Measurements from ENCODE around the gene FGD2. TPM values are rescaled to one million over a fixed set of nuclear protein-coding genes. Genes with fewer than 3 reads are reported as not detected.

The FGD2 gene
- total RNA-seq, 2 donors from 2014 or later, result 10.1 to 11.9 TPM

- no peak for DNase-seq
- Histone ChIP-seq H3K36me3 (replicated peaks in 1 of 2; ENCODE audit: insufficient read depth in 1 of 2, low read depth in 2 of 2) (peaks cover 59 to 63% of the 10 kb centered on the region in 2 donors), H3K4me3 (no peak overlapping the region), H3K27ac (no peak overlapping the region), H3K9me3 (no peaks in the 10 kb centered on the region), H3K4me1 (peaks cover 3% of the 10 kb centered on the region), H3K27me3 (no peaks in the 10 kb centered on the region)
- TF ChIP-seq, protein P1, sequence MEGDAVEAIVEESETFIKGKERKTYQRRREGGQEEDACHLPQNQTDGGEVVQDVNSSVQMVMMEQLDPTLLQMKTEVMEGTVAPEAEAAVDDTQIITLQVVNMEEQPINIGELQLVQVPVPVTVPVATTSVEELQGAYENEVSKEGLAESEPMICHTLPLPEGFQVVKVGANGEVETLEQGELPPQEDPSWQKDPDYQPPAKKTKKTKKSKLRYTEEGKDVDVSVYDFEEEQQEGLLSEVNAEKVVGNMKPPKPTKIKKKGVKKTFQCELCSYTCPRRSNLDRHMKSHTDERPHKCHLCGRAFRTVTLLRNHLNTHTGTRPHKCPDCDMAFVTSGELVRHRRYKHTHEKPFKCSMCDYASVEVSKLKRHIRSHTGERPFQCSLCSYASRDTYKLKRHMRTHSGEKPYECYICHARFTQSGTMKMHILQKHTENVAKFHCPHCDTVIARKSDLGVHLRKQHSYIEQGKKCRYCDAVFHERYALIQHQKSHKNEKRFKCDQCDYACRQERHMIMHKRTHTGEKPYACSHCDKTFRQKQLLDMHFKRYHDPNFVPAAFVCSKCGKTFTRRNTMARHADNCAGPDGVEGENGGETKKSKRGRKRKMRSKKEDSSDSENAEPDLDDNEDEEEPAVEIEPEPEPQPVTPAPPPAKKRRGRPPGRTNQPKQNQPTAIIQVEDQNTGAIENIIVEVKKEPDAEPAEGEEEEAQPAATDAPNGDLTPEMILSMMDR (IDR thresholded peaks at IDR 0.05), result no peak
- TF ChIP-seq POLR2A (IDR thresholded peaks at IDR 0.05), result no peak
- intact Hi-C loops (cut with DNase I), result no loop called here
- WGBS, 2 donors, result 69 to 82% methylated on average over 14 of the region's 14 CpGs
- ATAC-seq, result no peak
These were observed 33.4 kb upstream of the FGD2 start for GRCh38 chr6:36971921-36972673.

GRCh38 chr6:36973190-36973589 lies 32.3 kb upstream of the FGD2 start:
- peaks cover 62 to 64% of the 10 kb centered on the region in 2 donors for H3K36me3 ChIP-seq (replicated peaks in 1 of 2; ENCODE audit: insufficient read depth in 1 of 2, low read depth in 2 of 2)
- intact Hi-C loops (cut with DNase I), result no loop called here
- H3K4me3 ChIP-seq, result no peak overlapping the region
- DNase-seq (no peak), ATAC-seq (no peak)
- no peaks in the 10 kb centered on the region for H3K9me3 ChIP-seq
- H3K27ac ChIP-seq, result no peak overlapping the region
- H3K27me3 ChIP-seq, result no peaks in the 10 kb centered on the region
- 82 to 100% methylated on average over 1 of the region's 1 CpG for WGBS, 2 donors
- TF ChIP-seq, protein P1 (IDR thresholded peaks at IDR 0.05), result no peak
- no peak for TF ChIP-seq POLR2A (IDR thresholded peaks at IDR 0.05)
- peaks cover 3% of the 10 kb centered on the region for H3K4me1 ChIP-seq

DNA sequence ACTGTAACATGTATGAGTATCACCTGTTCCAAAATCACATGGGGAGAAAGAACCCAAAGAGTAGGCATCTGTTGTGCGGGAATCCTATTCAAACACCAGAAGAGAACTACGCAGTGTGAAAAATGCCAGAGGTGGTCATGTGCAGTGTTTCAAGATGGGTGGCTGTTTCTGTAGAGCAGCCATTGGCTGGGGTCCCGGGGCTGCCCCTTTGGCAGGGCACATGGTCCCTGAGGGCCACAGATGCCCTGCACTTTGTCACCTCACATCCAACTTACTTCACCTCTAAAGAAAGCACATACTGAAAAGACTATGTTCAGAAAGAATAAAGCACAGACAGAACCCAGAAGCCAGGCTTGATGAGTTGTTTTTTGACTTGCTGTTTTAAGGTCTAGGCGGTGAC lies 31.8 kb upstream of the FGD2 start:
- ATAC-seq, result no peak
- TF ChIP-seq, protein P1 (IDR thresholded peaks at IDR 0.05), result no peak
- TF ChIP-seq POLR2A (IDR thresholded peaks at IDR 0.05), result no peak
- no peaks in the 10 kb centered on the region for H3K9me3 ChIP-seq
- H3K4me1 ChIP-seq, result peaks cover 3% of the 10 kb centered on the region
- no peaks in the 10 kb centered on the region for H3K27me3 ChIP-seq
- H3K27ac ChIP-seq, result no peak overlapping the region
- H3K4me3 ChIP-seq, result no peak overlapping the region
- intact Hi-C loops (cut with DNase I), result no loop called here
- no peak for DNase-seq
- 89 to 91% methylated on average over 4 of the region's 4 CpGs for WGBS, 2 donors
- peaks cover 61 to 62% of the 10 kb centered on the region in 2 donors for H3K36me3 ChIP-seq (replicated peaks in 1 of 2; ENCODE audit: insufficient read depth in 1 of 2, low read depth in 2 of 2)

DNA sequence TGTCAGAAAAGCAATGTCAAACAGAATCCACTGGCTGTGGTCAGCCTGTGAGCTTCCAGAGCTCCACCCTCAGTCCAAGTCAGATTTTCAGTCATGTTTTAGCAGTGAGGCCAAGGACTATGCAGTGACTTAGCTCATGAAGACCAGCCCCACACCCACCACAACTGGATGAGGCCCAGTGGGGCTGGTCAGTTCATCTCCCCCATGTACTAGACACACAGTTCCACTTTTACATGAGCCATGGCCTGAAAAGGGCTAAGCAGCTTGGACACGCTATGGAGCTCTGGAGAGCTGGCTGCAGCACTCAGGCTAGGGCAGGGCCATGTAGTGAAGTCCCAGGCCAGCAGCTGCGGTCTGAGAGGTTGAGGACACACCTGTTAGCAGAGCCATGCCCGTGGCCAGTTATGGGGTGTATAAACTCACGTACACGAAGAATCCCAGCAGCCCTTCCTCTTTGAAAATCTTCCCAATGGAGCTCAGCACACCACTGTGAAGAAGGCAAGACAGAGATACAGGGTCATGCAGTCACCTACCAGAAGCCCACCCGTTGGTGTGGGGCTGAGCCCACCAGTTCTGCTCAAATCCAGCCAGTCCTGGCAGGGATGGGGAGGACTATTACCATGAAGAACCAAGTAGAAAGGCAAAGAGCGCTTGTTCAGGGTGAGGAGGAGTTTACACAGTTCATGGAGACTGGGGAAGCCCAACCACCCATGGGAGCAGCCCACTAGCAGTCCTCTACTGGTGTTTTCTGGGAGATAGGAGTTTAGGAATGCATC lies 30.0 kb upstream of the FGD2 start:
- no peak overlapping the region for H3K4me3 ChIP-seq
- 89 to 98% methylated on average over 5 to 7 of the region's 7 CpGs for WGBS, 2 donors
- no peak overlapping the region for H3K27ac ChIP-seq
- H3K36me3 ChIP-seq (replicated peaks in 1 of 2; ENCODE audit: insufficient read depth in 1 of 2, low read depth in 2 of 2), result peaks cover 43 to 48% of the 10 kb centered on the region in 2 donors
- H3K9me3 ChIP-seq, result no peaks in the 10 kb centered on the region
- H3K4me1 ChIP-seq, result peaks cover 16% of the 10 kb centered on the region
- H3K27me3 ChIP-seq, result no peaks in the 10 kb centered on the region
- intact Hi-C loops (cut with DNase I), result loop anchor here (5.0 kb wide), 1 partner anchor 83 kb away; no protein-coding TSS in a partner anchor
- DNase-seq, result no peak
- TF ChIP-seq POLR2A (IDR thresholded peaks at IDR 0.05), result no peak
- TF ChIP-seq, protein P1 (IDR thresholded peaks at IDR 0.05), result no peak
- ATAC-seq, result no peak

All from body of pancreas (tissue), 4 donors.